T-helper 2 cell treated with Interferon-gamma antibody and Interleukin-4, amounts not matched to agents 5 μg/mL and 100 μg/mL, for 36 hours (primary cell): ENCODE data around the gene CHMP4B.
"Not testable (repeated sequence)": the region's sequence is repeated elsewhere in the genome, so short reads cannot be mapped to it uniquely, and the experiment has no call there.

Source experiments
- DNase-seq: peaks from one replicate; pipeline ENCODE4 v3.0.0; 2021; ENCODE audit warnings: low spot score
- H3K27ac Mint-ChIP-seq: one replicate; pipeline ENCODE4 v1.8.0; 2021; ENCODE audit warnings: mild to moderate bottlenecking, mixed read lengths
- H3K27me3 Mint-ChIP-seq: one replicate; pipeline ENCODE4 v1.8.0; 2021; ENCODE audit warnings: low read depth, mixed read lengths
- H3K36me3 Mint-ChIP-seq: one replicate; pipeline ENCODE4 v1.8.0; 2021; ENCODE audit warnings: low read depth, mixed read lengths
- H3K4me1 Mint-ChIP-seq: one replicate; pipeline ENCODE4 v1.8.0; 2021; ENCODE audit warnings: low read depth, mixed read lengths
- H3K4me3 Mint-ChIP-seq: one replicate; pipeline ENCODE4 v1.8.0; 2022; ENCODE audit warnings: mild to moderate bottlenecking, moderate library complexity, mixed read lengths
- H3K9me3 Mint-ChIP-seq: one replicate; pipeline ENCODE4 v1.8.0; 2021; ENCODE audit warnings: mixed read lengths

The CHMP4B gene

DNA sequence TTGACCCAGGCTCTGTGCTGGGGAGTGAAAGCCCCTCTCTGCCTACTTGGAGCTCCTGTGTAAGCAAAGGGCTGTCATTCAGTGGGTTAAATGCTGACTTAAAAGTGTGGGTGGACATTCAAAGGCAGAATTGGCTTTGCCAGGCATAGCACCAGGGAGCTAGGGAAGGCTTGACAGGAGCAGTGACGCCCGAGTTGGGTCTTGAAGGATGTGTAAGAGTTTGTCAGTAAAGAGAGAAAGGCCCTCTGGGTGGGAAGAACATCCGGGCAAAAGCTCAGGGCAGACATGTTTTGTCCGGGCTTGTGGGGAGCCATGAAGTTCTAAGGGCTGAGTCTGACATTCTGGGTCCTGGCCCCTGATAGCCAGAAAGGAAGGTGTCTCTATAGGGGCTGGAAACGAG is 27.9 kb upstream of the CHMP4B start:
- H3K36me3 Mint-ChIP-seq: peaks cover 13% of the 10 kb centered on the region
- H3K9me3 Mint-ChIP-seq: no peaks in the 10 kb centered on the region
- H3K27me3 Mint-ChIP-seq: no peaks in the 10 kb centered on the region
- no peak for DNase-seq
- no peak overlapping the region for H3K4me3 Mint-ChIP-seq
- H3K27ac Mint-ChIP-seq: peak overlapping the region; percentile 45
- H3K4me1 Mint-ChIP-seq: peaks cover 32% of the 10 kb centered on the region

DNA sequence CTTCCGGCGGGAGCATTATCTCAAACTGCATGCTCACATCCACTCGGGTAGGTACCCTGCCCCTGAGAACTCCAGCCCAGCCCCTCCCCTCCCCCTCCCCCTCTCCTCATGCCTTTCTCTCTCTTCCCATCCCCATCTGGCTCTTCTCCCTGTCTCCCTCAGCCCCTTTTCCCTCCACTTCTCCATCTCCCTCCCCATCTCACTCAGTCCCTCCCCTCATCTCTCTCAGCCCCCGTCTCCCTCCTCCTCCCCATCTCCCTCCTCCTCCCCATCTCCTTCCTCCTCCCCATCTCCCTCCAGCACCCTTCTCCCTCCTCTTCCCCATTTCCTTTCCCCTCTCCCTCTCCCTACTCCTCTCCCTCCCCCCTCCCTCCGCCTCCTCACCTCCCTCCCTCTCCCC is 27.3 kb upstream of the CHMP4B start:
- DNase-seq: no peak
- no peaks in the 10 kb centered on the region for H3K9me3 Mint-ChIP-seq
- H3K27me3 Mint-ChIP-seq: no peaks in the 10 kb centered on the region
- no peak overlapping the region for H3K4me3 Mint-ChIP-seq
- no peak overlapping the region for H3K27ac Mint-ChIP-seq
- peaks cover 28% of the 10 kb centered on the region for H3K4me1 Mint-ChIP-seq
- H3K36me3 Mint-ChIP-seq: peaks cover 12% of the 10 kb centered on the region

DNA sequence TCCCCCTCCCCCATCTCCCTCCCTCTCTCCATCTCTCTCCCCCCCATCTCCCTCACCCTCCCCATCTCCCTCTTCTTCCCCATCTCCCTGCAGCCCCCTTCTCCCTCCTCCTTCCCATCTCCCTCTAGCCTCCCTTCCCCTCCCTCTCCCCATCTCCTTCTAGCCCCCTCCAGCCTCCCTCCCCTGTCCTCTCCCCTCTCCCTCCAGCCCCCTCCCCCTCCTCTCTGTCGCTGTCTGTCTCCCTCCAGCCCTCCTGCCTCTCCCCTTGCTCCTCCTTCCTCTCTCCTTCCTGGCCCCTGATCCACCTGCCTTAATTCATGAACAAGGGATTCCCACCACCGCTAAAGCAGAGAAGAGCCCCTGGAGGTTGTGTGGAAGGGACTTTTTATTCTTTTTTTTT is 26.9 kb upstream of the CHMP4B start:
- H3K27ac Mint-ChIP-seq: no peak overlapping the region
- peaks cover 24% of the 10 kb centered on the region for H3K4me1 Mint-ChIP-seq
- no peak for DNase-seq
- no peak overlapping the region for H3K4me3 Mint-ChIP-seq
- no peaks in the 10 kb centered on the region for H3K9me3 Mint-ChIP-seq
- H3K27me3 Mint-ChIP-seq: no peaks in the 10 kb centered on the region
- peaks cover 10% of the 10 kb centered on the region for H3K36me3 Mint-ChIP-seq

DNA sequence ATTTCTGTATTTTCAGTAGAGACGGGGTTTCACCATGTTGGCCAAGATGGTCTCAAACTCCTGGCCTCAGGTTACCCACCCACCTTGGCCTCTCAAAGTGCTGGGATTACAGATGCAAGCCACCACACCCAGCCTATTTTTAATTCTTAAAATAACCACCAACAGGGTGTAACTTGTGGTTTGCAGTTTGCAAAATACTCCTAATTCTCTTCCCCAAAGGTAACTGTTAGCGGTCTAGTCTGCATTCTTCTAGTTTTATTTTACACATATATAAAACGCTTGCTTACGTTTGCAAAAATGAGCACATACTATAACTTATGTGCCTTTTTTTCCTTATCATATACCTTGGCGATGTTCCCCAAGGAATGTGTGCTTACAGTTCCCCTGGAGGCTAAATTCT is 25.6 kb upstream of the CHMP4B start:
- Mint-ChIP-seq H3K9me3 (no peaks in the 10 kb centered on the region), H3K27me3 (no peaks in the 10 kb centered on the region), H3K4me1 (peaks cover 20% of the 10 kb centered on the region), H3K36me3 (peaks cover 7% of the 10 kb centered on the region), H3K4me3 (no peak overlapping the region), H3K27ac (peak overlapping the region; percentile 31)
- DNase-seq: no peak

DNA sequence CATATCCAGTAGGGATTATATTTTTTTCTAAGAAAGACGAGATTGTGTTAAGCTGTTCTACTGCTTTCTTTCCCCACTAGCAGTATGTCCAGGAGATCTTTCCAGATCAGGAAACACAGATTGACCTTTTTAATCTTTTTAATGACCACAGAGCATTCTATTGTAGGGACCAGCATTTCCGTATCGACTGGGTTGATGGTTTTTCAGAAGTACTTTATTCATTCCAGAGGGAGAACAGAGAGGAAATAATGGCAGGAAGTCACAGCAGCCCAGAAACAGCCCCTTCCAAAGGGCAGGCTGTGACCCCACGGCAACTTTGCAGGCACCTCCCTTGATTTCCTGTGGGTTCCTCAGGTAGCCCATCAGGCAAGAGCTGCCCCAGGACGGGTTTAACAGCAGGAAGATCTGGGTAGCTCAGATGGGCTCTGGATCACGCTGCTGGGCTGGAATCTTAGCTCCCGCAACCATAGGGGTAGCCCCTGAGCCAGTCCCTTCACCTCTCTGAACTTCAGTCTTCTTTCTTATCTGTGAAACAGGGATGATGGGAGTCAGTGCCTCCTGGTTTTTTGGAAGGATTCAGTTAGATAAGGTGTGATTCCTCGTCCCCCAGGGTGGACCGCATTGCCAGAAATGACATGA is 23.8 kb upstream of the CHMP4B start:
- Mint-ChIP-seq H3K4me3 (no peak overlapping the region), H3K27me3 (no peaks in the 10 kb centered on the region), H3K36me3 (peaks cover 8% of the 10 kb centered on the region), H3K4me1 (peaks cover 16% of the 10 kb centered on the region), H3K9me3 (no peaks in the 10 kb centered on the region), H3K27ac (peak overlapping the region; percentile 50)
- DNase-seq: no peak

DNA sequence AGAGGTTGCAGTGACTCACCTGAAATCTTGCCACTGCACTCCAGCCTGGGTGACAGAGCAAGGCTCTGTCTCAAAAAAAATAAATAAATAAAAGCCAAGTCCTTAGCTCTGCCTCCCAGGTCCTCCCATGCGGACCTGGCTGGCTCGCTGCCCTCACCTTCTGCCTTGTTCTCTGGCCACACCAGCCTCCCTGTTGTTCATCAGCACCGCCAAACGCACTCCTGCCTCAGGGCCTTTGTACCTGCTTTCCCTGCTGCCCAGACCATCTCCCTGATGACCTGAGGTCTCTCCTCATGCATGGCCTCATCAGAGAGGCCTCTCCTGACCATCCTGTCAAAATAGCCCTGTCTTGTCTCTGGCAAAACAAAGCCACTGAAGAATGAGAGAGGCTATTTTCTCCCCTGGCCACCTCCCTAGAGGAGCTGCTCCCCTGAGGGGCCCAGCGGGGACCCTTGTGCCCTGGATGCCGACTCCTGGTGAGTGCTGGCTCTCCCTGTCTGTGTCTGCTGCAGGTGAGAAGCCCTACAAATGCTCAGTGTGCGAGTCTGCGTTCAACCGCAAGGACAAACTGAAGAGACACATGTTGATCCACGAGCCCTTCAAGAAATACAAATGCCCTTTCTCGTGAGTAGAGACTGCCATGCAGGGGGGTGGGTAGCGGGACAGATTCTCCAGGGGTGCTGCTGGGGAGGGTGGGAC is 22.6 kb upstream of the CHMP4B start:
- Mint-ChIP-seq H3K36me3 (peaks cover 5% of the 10 kb centered on the region), H3K27ac (peak overlapping the region; percentile 43), H3K9me3 (no peaks in the 10 kb centered on the region), H3K4me3 (no peak overlapping the region), H3K27me3 (no peaks in the 10 kb centered on the region), H3K4me1 (peaks cover 17% of the 10 kb centered on the region)
- no peak for DNase-seq

DNA sequence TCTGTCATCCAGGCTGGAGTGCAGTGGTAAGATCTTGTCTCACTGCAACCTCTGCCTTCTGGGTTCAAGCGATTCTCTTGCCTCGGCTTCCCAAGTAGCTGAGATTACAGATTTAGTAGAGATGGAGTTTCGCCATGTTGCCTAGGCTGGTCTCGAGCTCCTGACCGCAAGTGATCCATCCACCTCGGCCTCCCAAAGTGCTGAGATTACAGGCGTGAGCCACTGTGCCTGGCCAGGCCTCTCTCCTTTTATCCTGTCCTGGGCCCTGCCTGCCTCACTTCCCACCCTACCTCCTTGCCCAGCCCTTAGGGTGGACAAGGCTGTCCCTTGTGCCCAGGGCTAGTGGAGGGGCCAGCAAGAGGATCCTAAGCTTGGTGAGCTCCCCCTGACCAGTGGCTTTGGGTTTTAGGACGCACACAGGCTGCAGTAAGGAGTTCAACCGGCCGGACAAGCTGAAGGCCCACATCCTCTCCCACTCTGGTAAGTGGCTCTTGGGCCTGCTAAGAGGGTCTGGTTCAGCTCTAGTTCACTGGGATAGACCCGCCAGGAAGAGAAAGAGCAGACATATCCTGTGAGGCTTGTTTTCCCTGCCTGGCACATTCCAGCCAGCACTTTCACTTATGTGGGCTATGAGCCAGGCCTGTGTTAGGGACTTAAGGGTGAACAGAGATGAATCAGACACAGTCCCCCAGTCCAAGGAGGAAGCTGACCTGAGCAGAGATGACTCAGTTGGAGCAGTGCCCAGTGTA is 21.9 kb upstream of the CHMP4B start:
- DNase-seq: no peak
- Mint-ChIP-seq H3K9me3 (no peaks in the 10 kb centered on the region), H3K27ac (peak overlapping the region; percentile 63), H3K4me3 (no peak overlapping the region), H3K27me3 (no peaks in the 10 kb centered on the region), H3K4me1 (peaks cover 19% of the 10 kb centered on the region), H3K36me3 (peaks cover 5% of the 10 kb centered on the region)

DNA sequence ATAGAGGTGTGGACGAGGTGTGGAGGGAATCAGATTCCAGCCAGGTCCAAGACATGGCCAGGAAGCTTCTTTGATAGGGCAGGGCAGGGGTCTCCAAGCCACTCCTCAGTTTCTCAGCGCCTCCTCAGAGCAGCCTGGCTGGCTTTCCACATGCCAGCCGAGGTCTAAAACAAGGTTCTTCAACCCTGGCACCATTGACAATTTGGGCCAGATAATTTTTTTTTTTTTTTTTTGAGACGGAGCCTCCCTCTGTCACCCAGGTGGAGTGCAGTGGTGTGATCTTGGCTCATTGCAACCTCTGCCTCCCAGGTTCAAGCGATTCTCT is 21.3 kb upstream of the CHMP4B start:
- no peaks in the 10 kb centered on the region for H3K9me3 Mint-ChIP-seq
- peak overlapping the region; percentile 63 for H3K27ac Mint-ChIP-seq
- H3K36me3 Mint-ChIP-seq: peaks cover 5% of the 10 kb centered on the region
- no peak for DNase-seq
- H3K27me3 Mint-ChIP-seq: no peaks in the 10 kb centered on the region
- no peak overlapping the region for H3K4me3 Mint-ChIP-seq
- peaks cover 19% of the 10 kb centered on the region for H3K4me1 Mint-ChIP-seq

DNA sequence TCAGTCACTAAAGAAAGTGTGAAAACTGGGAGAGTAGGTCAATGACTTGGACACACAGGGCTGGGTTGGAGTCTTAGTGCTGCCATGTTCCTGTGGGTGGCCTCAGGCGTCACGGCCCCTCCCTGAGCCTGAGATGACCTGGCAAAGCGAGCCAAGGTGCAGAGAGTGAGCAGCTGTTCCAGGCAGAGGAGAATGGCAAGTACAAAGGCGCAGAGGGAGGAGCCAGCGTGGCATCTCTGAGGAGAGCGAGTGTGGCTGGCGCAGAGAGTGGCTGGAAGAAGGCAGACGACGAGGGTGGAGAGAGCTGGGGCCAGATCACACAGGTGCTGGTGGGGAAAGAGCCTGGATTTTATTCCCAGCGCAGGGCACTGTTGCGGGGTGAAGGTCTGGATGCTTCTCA is 20.6 kb upstream of the CHMP4B start:
- no peaks in the 10 kb centered on the region for H3K27me3 Mint-ChIP-seq
- H3K27ac Mint-ChIP-seq: no peak overlapping the region
- no peak for DNase-seq
- peaks cover 5% of the 10 kb centered on the region for H3K36me3 Mint-ChIP-seq
- H3K4me1 Mint-ChIP-seq: peaks cover 19% of the 10 kb centered on the region
- no peaks in the 10 kb centered on the region for H3K9me3 Mint-ChIP-seq
- no peak overlapping the region for H3K4me3 Mint-ChIP-seq

DNA sequence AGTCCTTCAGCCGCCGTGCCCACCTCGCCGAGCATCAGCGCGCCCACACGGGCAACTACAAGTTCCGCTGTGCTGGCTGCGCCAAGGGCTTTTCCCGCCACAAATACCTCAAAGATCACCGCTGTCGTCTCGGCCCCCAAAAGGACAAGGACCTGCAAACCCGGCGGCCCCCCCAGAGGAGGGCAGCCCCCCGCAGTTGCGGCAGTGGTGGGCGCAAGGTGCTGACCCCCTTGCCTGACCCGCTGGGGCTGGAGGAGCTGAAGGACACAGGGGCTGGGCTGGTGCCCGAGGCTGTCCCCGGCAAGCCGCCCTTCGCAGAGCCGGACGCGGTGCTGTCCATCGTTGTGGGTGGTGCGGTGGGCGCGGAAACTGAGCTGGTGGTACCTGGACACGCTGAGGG is 20.1 kb upstream of the CHMP4B start:
- peaks cover 16% of the 10 kb centered on the region for H3K4me1 Mint-ChIP-seq

DNA sequence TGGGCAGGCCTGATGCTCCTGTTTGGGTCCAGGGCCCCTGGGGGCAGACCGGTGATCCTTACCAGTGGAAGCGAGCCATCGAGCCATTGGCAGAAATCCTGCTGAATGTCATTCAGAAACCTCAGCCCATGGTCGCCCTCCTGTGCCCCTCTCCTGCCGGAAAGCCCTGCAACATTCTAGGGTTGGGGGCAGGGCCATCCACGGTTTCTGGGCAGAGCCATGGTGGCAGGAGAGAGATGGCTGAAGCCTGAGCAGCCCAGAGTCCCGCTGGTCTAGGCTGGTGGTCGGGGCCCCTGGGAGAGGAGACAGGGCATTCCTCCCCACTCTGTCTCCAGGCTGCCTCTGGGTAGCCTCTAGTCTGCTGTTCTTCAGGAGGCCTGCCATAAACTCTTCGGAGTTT is 19.6 kb upstream of the CHMP4B start:
- Mint-ChIP-seq H3K9me3 (no peaks in the 10 kb centered on the region), H3K4me3 (no peak overlapping the region), H3K27me3 (no peaks in the 10 kb centered on the region), H3K4me1 (peaks cover 13% of the 10 kb centered on the region), H3K27ac (no peak overlapping the region), H3K36me3 (peaks cover 5% of the 10 kb centered on the region)
- DNase-seq: no peak

More for the DNA sequence above, 20.1 kb upstream of the CHMP4B start:
- H3K4me3 Mint-ChIP-seq: no peak overlapping the region
- DNase-seq: no peak
- no peak overlapping the region for H3K27ac Mint-ChIP-seq
- H3K36me3 Mint-ChIP-seq: peaks cover 5% of the 10 kb centered on the region
- no peaks in the 10 kb centered on the region for H3K9me3 Mint-ChIP-seq
- H3K27me3 Mint-ChIP-seq: no peaks in the 10 kb centered on the region

DNA sequence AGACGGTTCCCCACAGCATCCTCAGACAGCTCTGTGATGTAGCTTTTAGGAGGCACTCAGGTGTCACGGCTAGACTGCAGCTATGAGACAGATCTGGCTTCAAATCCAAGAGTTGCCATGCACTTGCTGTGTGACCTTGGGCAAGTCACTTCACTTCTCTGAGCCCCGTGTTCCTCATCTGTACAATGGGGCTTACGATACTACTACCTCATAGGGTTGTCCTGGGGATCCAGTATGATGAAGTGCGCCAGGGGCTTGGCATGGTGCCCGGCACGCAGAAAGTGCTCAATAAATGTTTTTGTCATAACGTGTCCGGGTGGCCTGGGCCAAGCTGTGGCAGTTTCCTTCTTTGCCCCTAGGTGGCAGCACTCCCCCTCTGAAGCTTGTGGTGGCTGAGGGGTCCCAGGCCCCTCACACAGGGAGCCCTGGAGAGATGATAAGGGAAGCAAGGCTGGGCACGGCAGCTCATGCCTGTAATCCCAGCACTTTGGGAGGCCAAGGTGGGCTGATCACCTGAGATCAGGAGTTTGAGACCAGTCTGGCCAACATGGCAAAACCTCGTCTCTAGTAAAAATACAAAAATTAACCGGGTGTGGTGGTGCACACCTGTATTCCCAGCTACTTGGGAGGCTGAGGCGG is 19.1 kb upstream of the CHMP4B start:
- Mint-ChIP-seq H3K27me3 (no peaks in the 10 kb centered on the region), H3K27ac (no peak overlapping the region), H3K4me3 (no peak overlapping the region), H3K4me1 (peaks cover 12% of the 10 kb centered on the region), H3K9me3 (no peaks in the 10 kb centered on the region), H3K36me3 (peaks cover 5% of the 10 kb centered on the region)
- DNase-seq: no peak

DNA sequence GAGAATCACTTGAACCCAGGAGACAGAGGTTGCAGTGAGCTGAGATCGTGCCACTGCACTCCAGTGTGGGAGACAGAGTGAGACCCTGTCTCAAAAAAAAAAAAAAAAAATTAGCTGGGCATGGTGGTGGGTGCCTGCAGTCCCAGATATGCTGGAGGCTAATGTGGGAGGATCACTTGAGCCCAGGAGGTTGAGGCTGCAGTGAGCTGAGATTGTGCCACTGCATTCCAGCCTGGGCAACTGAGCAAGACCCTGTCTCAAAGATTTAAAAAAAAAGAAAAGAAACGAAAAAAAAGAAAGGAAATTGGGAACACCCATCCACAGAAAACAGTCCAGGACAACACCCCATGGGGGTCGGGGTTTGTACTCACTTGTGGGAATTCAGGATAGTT is 18.6 kb upstream of the CHMP4B start:
- H3K4me3 Mint-ChIP-seq, DNase-seq, H3K36me3 Mint-ChIP-seq, H3K27ac Mint-ChIP-seq, H3K4me1 Mint-ChIP-seq, H3K27me3 Mint-ChIP-seq, H3K9me3 Mint-ChIP-seq: not testable (repeated sequence)
